Activated T-cell treated with anti-CD3 and anti-CD28 coated beads for 24 hours (primary cell): ENCODE data around the gene ZNF300.
"Not testable (repeated sequence)": the region's sequence is repeated elsewhere in the genome, so short reads cannot be mapped to it uniquely, and the experiment has no call there.

Experiments
- DNase-seq: peaks from one replicate; pipeline ENCODE4 v3.0.0-alpha.2; 2020; ENCODE audit warnings: low read depth

Gene ZNF300

GRCh38 chr5:150845185-150845859 is 59.5 kb downstream of the ZNF300 start:
- not testable (repeated sequence) for DNase-seq
